GM12892 (cell line): ENCODE measurements around the gene STEAP1B.
"Not testable (repeated sequence)": the region's sequence is repeated elsewhere in the genome, so short reads cannot be mapped to it uniquely, and the experiment has no call there.

ENCODE experiments used
- POLR2AphosphoS5 ChIP-seq: IDR thresholded peaks from 2 replicates; pipeline ENCODE4 v1.6.1; 2011; ENCODE audit warnings: low read depth, low read length, control low read depth
- TAF1 ChIP-seq: IDR thresholded peaks from 2 replicates; pipeline ENCODE4 v1.6.1; 2011; ENCODE audit warnings: low read depth, mild to moderate bottlenecking, control low read depth, low read length, borderline replicate concordance

- not testable (repeated sequence) for TF ChIP-seq TAF1, POLR2AphosphoS5
Measured at GRCh38 chr7:22433165-22433700, 66.8 kb downstream of the STEAP1B start.
